Liver (tissue), 9 donors: Measurements from ENCODE around the gene INO80B. TPM values are rescaled to one million over a fixed set of nuclear protein-coding genes. Genes with fewer than 3 reads are reported as not detected.

ENCODE experiments used
- DNase-seq: peaks from one replicate; pipeline ENCODE4 v3.0.0-alpha.2; 2017; ENCODE audit warnings: low spot score
- H3K27ac ChIP-seq, 2 donors: one replicate each; pipeline ENCODE4 v1.7.0; 2013; ENCODE audit warnings: inconsistent platforms in 2 of 2, low read length in 2 of 2, control low read depth in 1 of 2, low read depth in 1 of 2, mild to moderate bottlenecking in 1 of 2
- H3K27me3 ChIP-seq, 4 donors: one replicate each; pipeline versions ENCODE4 v1.6.1 to v1.7.0; 2013; ENCODE audit warnings: low read length in 3 of 4, inconsistent platforms in 1 of 4, mild to moderate bottlenecking in 1 of 4, moderate library complexity in 1 of 4; ENCODE audit not compliant: control insufficient read depth in 4 of 4, insufficient read depth in 4 of 4
- H3K36me3 ChIP-seq, 4 donors: one replicate each; pipeline versions ENCODE4 v1.6.1 to v1.7.0; 2013; ENCODE audit warnings: low read length in 3 of 4, mild to moderate bottlenecking in 3 of 4, low read depth in 1 of 4, moderate library complexity in 1 of 4; ENCODE audit not compliant: control insufficient read depth in 4 of 4, insufficient read depth in 3 of 4
- H3K4me1 ChIP-seq, 4 donors: one replicate each; pipeline versions ENCODE4 v1.6.1 to v1.7.0; 2013; ENCODE audit warnings: low read length in 3 of 4, mild to moderate bottlenecking in 3 of 4, moderate library complexity in 1 of 4; ENCODE audit not compliant: control insufficient read depth in 4 of 4, insufficient read depth in 4 of 4
- H3K4me3 ChIP-seq, 3 donors: one replicate each; pipeline versions ENCODE4 v1.6.1 to v1.7.0; 2013; ENCODE audit warnings: low read length in 3 of 3, control low read depth in 1 of 3, low read depth in 1 of 3, mild to moderate bottlenecking in 1 of 3
- H3K9ac ChIP-seq, 2 donors: one replicate each; pipeline ENCODE4 v1.7.0; 2013; ENCODE audit warnings: low read length in 2 of 2, mild to moderate bottlenecking in 2 of 2, moderate library complexity in 2 of 2, control low read depth in 1 of 2, low read depth in 1 of 2
- H3K9me3 ChIP-seq, 4 donors: one replicate each; pipeline versions ENCODE4 v1.6.1 to v1.7.0; 2013; ENCODE audit warnings: low read length in 3 of 4; ENCODE audit not compliant: control insufficient read depth in 4 of 4
- ATF3 ChIP-seq: IDR thresholded peaks from 2 replicates; pipeline ENCODE4 v1.6.1; 2016; ENCODE audit warnings: antibody characterized with exemption
- CTCF ChIP-seq: fragments of 150-350 bp; IDR thresholded peaks from 2 replicates; pipeline ENCODE4 v1.5.1; 2017; ENCODE audit warnings: improper control_type of control experiment, low read depth, low read length; ENCODE audit not compliant: missing input control
- EGR1 ChIP-seq, 2 donors: IDR thresholded peaks; 2 replicates each; pipeline ENCODE4 v1.6.1; 2016 to 2018; ENCODE audit warnings: antibody characterized with exemption in 2 of 2, low read depth in 2 of 2
- FOXA1 ChIP-seq: IDR thresholded peaks from 2 replicates; pipeline ENCODE4 v1.6.1; 2016; ENCODE audit warnings: antibody characterized with exemption
- FOXA2 ChIP-seq: IDR thresholded peaks from 2 replicates; pipeline ENCODE4 v1.6.1; 2016; ENCODE audit warnings: antibody characterized with exemption
- GABPA ChIP-seq, 2 donors: IDR thresholded peaks in 1 of 2; conservative IDR thresholded peaks in 1 of 2; 2 replicates each; pipeline ENCODE4 v1.6.1; 2016; ENCODE audit warnings: antibody characterized with exemption in 2 of 2, mild to moderate bottlenecking in 1 of 2, moderate library complexity in 1 of 2
- HNF4A ChIP-seq, 2 donors: conservative IDR thresholded peaks; 2 replicates each; pipeline ENCODE4 v1.6.1; 2016; ENCODE audit warnings: antibody characterized with exemption in 2 of 2, mild to moderate bottlenecking in 2 of 2
- HNF4G ChIP-seq: IDR thresholded peaks from 2 replicates; pipeline ENCODE4 v1.6.1; 2016; ENCODE audit warnings: antibody characterized with exemption
- JUND ChIP-seq, 2 donors: IDR thresholded peaks; 2 replicates each; pipeline ENCODE4 v1.6.1; 2016; ENCODE audit warnings: antibody characterized with exemption in 2 of 2
- MAX ChIP-seq: IDR thresholded peaks from 2 replicates; pipeline ENCODE4 v1.6.1; 2016; ENCODE audit warnings: antibody characterized with exemption
- NR2F2 ChIP-seq: IDR thresholded peaks from 2 replicates; pipeline ENCODE4 v1.6.1; 2016; ENCODE audit warnings: antibody characterized with exemption
- RAD21 ChIP-seq, 2 donors: IDR thresholded peaks; 2 replicates each; pipeline ENCODE4 v1.6.1; 2016; ENCODE audit warnings: antibody characterized with exemption in 2 of 2, mild to moderate bottlenecking in 2 of 2
- REST ChIP-seq: IDR thresholded peaks from 2 replicates; pipeline ENCODE4 v1.6.1; 2016; ENCODE audit warnings: antibody characterized with exemption, mild to moderate bottlenecking
- RXRA ChIP-seq, 2 donors: IDR thresholded peaks; 2 replicates each; pipeline ENCODE4 v1.6.1; 2017 to 2018; ENCODE audit warnings: antibody characterized with exemption in 2 of 2, mild to moderate bottlenecking in 1 of 2
- SP1 ChIP-seq: IDR thresholded peaks from 2 replicates; pipeline ENCODE4 v1.6.1; 2018; ENCODE audit warnings: antibody characterized with exemption, mild to moderate bottlenecking
- TAF1 ChIP-seq: conservative IDR thresholded peaks from 2 replicates; pipeline ENCODE4 v1.6.1; 2016; ENCODE audit warnings: antibody characterized with exemption, mild to moderate bottlenecking
- YY1 ChIP-seq: IDR thresholded peaks from 2 replicates; pipeline ENCODE4 v1.6.1; 2016; ENCODE audit warnings: antibody characterized with exemption, mild to moderate bottlenecking
- ZBTB33 ChIP-seq: IDR thresholded peaks from 2 replicates; pipeline ENCODE4 v1.6.1; 2016; ENCODE audit warnings: antibody characterized with exemption
- WGBS: extraction: QIAGEN DNeasy Blood & Tissue Kit; methylation state at CpG from one replicate; pipeline ENCODE4 v1.1.7; 2013; 5-methylcytosine and 5-hydroxymethylcytosine counted together
- polyA plus RNA-seq, 2 donors: library from polyadenylated mRNA; stranded (reverse) in 1 of 2; unstranded in 1 of 2; fragments of 200-250 nt in 1 of 2; fragments of >200 nt in 1 of 2; fragmentation: Nextera tagmentation in 1 of 2; extraction: Ambion mirVana in 1 of 2; gene quantifications; one replicate each; pipeline versions ENCODE4 v1.2.1 to v1.2.3, GENCODE V29; 2013 to 2015
- total RNA-seq, 2 donors: library from RNA; depleted of rRNA; stranded (reverse); fragments of >200 nt; gene quantifications; one replicate each; pipeline ENCODE4 v1.2.3, GENCODE V29; 2014
- donor health status: healthy.
- donor health status: healthy.
- donor health status: healthy.
- donor health status: healthy.
- donor health status: healthy.

The INO80B gene
- total and polyA plus RNA-seq, 4 donors: 2.7 to 14.8 (median 10.5) TPM

GRCh38 chr2:74472086-74472944 lies 17.4 kb downstream of the INO80B start, which contains the start of gene MRPL53:
TSS of gene MRPL53 (minus strand) at chr2:74472680. CDS start at chr2:74472660, 20 bp downstream.
- H3K9ac ChIP-seq: peak within 1 kb of the TSS; percentile 86 to 91
- H3K27ac ChIP-seq: peak within 1 kb of the TSS; percentile 88 to 96
- no peak for TF ChIP-seq REST
- TF ChIP-seq RXRA (IDR thresholded peaks at IDR 0.05): peak; percentile 29 to 40
- TF ChIP-seq NR2F2: peak; percentile 49
- TF ChIP-seq EGR1 (IDR thresholded peaks at IDR 0.05; ENCODE audit: low read depth in 2 of 2): no peak
- TF ChIP-seq ATF3: no peak
- TF ChIP-seq HNF4G: no peak
- peak; percentile 46 for TF ChIP-seq SP1
- TF ChIP-seq FOXA1: no peak
- TF ChIP-seq RAD21 (IDR thresholded peaks at IDR 0.05): peak in 1 of 2 donors; percentile 41
- TF ChIP-seq ZBTB33: peak; percentile 50
- no peak for TF ChIP-seq FOXA2
- peak; percentile 55 for TF ChIP-seq MAX
- TF ChIP-seq TAF1: peak; percentile 48
- TF ChIP-seq GABPA (IDR thresholded peaks at IDR 0.05 in 1 of 2, conservative IDR thresholded peaks at IDR 0.05 in 1 of 2): peak; percentile 97 to 99
- TF ChIP-seq YY1: peak; percentile 97
- TF ChIP-seq CTCF: no peak
- TF ChIP-seq JUND (IDR thresholded peaks at IDR 0.05): no peak
- TF ChIP-seq HNF4A (conservative IDR thresholded peaks at IDR 0.05): no peak
- WGBS: under 1% methylated on average over 66 of the region's 66 CpGs
- peaks cover 2 to 13% (median 12%) of the 10 kb centered on the region in 4 donors for H3K36me3 ChIP-seq
- no peaks in the 10 kb centered on the region for H3K9me3 ChIP-seq
- peaks cover 8 to 25% (median 19%) of the 10 kb centered on the region in 4 donors for H3K4me1 ChIP-seq
- peak within 1 kb of the TSS; percentile 65 to 97 (median 87) for H3K4me3 ChIP-seq
- no peaks in the 10 kb centered on the region for H3K27me3 ChIP-seq
- DNase-seq: peak; percentile 95
